ENCODE data around the gene DSCAML1. TPM values are rescaled to one million over a fixed set of nuclear protein-coding genes. Genes with fewer than 3 reads are reported as not detected.

Gene DSCAML1
- total RNA-seq, 2 donors from 2014 or later: 0.21 to 0.41 TPM

DNA sequence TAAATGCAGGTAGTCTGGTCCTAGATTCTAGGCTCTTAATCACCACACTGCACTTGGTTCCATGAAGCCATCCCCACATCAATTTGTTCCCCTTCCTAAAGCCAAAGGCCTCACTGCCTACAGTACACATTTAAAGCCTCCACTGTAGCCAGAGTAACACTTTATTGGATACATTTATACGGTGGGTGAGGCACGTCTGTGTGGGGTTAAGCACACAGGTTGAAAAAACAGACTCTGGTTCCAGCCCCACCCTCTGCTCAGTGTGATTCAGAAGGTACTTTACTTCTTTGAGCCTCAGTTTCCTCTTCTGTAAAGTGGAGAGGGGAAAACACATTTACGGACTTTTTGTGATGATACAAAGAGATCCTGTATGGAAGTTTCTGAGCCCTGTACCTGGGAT is 22.5 kb downstream of the DSCAML1 start:
- DNase-seq (ENCODE audit: low spot score) (no peak), ATAC-seq (ENCODE audit: insufficient number of reproducible peaks, low FRiP score, low read depth) (no peak)
- Histone ChIP-seq H3K36me3 (no peaks in the 10 kb centered on the region), H3K4me1 (ENCODE audit: control insufficient read depth in 1 of 2, low read depth in 2 of 2) (no peaks in the 10 kb centered on the region), H3K4me3 (no peak overlapping the region), H3K27me3 (replicated peaks; ENCODE audit: insufficient read depth) (no peaks in the 10 kb centered on the region), H3K9me3 (no peaks in the 10 kb centered on the region), H3K27ac (no peak overlapping the region)
- TF ChIP-seq, protein P1, sequence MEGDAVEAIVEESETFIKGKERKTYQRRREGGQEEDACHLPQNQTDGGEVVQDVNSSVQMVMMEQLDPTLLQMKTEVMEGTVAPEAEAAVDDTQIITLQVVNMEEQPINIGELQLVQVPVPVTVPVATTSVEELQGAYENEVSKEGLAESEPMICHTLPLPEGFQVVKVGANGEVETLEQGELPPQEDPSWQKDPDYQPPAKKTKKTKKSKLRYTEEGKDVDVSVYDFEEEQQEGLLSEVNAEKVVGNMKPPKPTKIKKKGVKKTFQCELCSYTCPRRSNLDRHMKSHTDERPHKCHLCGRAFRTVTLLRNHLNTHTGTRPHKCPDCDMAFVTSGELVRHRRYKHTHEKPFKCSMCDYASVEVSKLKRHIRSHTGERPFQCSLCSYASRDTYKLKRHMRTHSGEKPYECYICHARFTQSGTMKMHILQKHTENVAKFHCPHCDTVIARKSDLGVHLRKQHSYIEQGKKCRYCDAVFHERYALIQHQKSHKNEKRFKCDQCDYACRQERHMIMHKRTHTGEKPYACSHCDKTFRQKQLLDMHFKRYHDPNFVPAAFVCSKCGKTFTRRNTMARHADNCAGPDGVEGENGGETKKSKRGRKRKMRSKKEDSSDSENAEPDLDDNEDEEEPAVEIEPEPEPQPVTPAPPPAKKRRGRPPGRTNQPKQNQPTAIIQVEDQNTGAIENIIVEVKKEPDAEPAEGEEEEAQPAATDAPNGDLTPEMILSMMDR (IDR thresholded peaks at IDR 0.05): no peak

DNA sequence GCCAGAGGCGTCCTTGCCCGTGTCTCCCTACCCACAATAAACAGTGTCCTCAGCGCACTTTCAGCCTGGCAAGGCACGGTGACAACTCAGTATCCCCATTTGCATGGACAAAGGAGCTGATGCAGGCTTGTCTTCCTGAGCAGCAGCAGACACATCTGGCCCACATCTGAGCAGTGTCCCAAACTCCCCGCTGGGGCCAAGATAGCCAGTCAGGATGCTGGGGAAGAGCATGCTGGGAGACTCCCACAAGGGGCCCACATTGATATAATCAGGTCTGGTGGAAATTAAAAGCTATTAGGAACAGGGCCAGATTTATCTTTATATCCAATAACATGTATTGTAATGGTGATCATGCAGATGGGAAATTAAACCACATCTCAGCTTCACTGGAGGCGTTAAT is 24.7 kb downstream of the DSCAML1 start:
- H3K9me3 ChIP-seq: no peaks in the 10 kb centered on the region
- H3K4me1 ChIP-seq (ENCODE audit: control insufficient read depth in 1 of 2, low read depth in 2 of 2): no peaks in the 10 kb centered on the region
- DNase-seq (ENCODE audit: low spot score): no peak
- ATAC-seq (ENCODE audit: insufficient number of reproducible peaks, low FRiP score, low read depth): no peak
- TF ChIP-seq, protein P1 (IDR thresholded peaks at IDR 0.05): no peak
- no peaks in the 10 kb centered on the region for H3K27me3 ChIP-seq (replicated peaks; ENCODE audit: insufficient read depth)
- no peak overlapping the region for H3K4me3 ChIP-seq
- H3K36me3 ChIP-seq: no peaks in the 10 kb centered on the region
- no peak overlapping the region for H3K27ac ChIP-seq

DNA sequence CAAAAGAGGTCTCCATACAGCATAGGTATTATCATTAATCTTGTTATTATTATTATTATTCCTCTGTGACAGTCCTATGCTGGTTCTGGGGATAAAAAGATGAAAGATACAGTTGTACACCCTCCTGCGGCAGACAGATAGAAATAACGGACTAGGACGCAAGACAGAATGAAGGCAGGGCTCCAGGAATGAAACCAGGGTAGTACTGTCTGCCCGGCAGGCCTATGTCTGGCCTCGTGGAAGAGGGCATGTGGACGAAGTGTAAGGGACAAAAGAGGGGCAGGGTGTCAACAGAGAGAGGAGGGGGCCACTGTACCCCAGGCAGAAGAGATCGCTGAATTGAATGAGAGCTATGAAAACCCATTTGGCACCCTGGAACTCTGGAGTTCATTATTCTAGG is 25.2 kb downstream of the DSCAML1 start:
- ATAC-seq (ENCODE audit: insufficient number of reproducible peaks, low FRiP score, low read depth) (no peak), DNase-seq (ENCODE audit: low spot score) (no peak)
- Histone ChIP-seq H3K27ac (no peak overlapping the region), H3K9me3 (no peaks in the 10 kb centered on the region), H3K4me3 (no peak overlapping the region), H3K36me3 (no peaks in the 10 kb centered on the region), H3K27me3 (replicated peaks; ENCODE audit: insufficient read depth) (no peaks in the 10 kb centered on the region), H3K4me1 (ENCODE audit: control insufficient read depth in 1 of 2, low read depth in 2 of 2) (no peaks in the 10 kb centered on the region)
- TF ChIP-seq, protein P1 (IDR thresholded peaks at IDR 0.05): no peak

DNA sequence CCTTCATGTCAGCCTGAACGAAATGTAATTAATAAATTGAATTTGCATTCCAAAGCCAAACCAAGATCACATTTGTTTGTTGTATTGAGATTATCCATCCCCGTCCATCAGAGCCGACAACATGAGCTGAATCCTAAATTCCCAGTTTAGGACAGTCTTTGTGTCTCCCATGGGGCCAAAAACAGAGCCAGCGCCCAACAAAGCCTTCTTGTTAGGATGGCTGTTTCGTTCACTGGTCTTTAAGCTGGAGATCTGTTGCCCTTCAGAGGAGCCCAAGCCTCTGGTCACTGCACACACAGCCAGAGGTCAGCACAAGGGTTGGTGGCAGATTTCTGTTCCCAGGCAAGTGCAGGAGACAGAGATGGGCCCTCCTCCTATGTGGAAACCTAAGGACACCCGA is 25.8 kb downstream of the DSCAML1 start:
- H3K9me3 ChIP-seq: no peaks in the 10 kb centered on the region

DNA sequence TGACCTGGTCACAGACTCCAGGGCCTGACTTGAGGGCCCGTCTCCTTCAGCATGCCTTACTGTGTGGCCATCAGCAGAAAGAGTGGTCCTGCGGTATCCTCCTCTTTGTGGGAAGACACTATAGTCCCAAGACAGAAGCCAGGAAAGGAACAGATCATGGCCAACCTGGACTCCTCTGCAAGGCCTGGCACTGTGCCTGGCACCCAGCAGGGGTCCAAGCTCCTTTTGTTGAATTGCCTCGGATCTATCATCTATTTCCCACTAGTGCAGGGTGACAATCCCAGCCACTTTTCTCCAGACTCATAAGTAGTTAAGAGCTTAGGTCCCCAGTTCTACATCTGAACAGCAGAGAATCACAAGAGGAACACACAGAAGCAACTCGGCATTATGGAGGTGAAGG is 27.0 kb downstream of the DSCAML1 start:
- ATAC-seq (ENCODE audit: insufficient number of reproducible peaks, low FRiP score, low read depth): no peak
- TF ChIP-seq, protein P1 (IDR thresholded peaks at IDR 0.05): no peak
- no peak for DNase-seq (ENCODE audit: low spot score)
- H3K27ac ChIP-seq: no peak overlapping the region
- H3K36me3 ChIP-seq: no peaks in the 10 kb centered on the region
- no peaks in the 10 kb centered on the region for H3K9me3 ChIP-seq
- no peaks in the 10 kb centered on the region for H3K4me1 ChIP-seq (ENCODE audit: control insufficient read depth in 1 of 2, low read depth in 2 of 2)
- no peaks in the 10 kb centered on the region for H3K27me3 ChIP-seq (replicated peaks; ENCODE audit: insufficient read depth)
- H3K4me3 ChIP-seq: no peak overlapping the region

More for the DNA sequence above, 25.8 kb downstream of the DSCAML1 start:
- Histone ChIP-seq H3K36me3 (no peaks in the 10 kb centered on the region), H3K27ac (no peak overlapping the region), H3K4me1 (ENCODE audit: control insufficient read depth in 1 of 2, low read depth in 2 of 2) (no peaks in the 10 kb centered on the region), H3K27me3 (replicated peaks; ENCODE audit: insufficient read depth) (no peaks in the 10 kb centered on the region), H3K4me3 (no peak overlapping the region)
- ATAC-seq (ENCODE audit: insufficient number of reproducible peaks, low FRiP score, low read depth) (no peak), DNase-seq (ENCODE audit: low spot score) (no peak)
- TF ChIP-seq, protein P1 (IDR thresholded peaks at IDR 0.05): no peak

All from thoracic aorta (tissue), 2 donors.